GM19043 (cell line): ENCODE measurements around the gene MGAT5.
"Not testable (repeated sequence)": the region's sequence is repeated elsewhere in the genome, so short reads cannot be mapped to it uniquely, and the experiment has no call there.

Experiments used
- ATAC-seq: cut with Tn5 transposase; IDR thresholded peaks from one replicate; pipeline ENCODE4 v1.9.1; 2021; ENCODE audit warnings: low read depth; ENCODE audit not compliant: unreplicated experiment

MGAT5 gene

DNA sequence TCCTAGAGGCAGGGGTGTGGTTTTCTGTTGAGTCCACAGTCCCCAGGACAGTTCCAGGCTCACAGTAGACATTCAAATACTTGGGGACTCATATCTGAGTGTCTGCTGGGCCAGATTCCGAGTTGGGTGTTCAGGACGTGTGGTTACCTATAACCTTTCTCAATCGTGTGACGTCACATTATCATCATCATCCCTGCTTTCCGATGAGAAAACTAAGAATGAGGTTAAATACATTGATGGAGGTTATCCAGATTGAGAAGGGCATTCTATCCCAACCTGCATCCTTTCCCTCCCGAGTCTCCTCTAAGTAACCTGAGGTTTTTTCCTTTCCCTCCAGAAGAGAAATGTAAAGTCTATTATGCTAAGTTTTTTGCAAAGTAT, 204.6 kb downstream of the MGAT5 start:
- ATAC-seq = no peak

DNA sequence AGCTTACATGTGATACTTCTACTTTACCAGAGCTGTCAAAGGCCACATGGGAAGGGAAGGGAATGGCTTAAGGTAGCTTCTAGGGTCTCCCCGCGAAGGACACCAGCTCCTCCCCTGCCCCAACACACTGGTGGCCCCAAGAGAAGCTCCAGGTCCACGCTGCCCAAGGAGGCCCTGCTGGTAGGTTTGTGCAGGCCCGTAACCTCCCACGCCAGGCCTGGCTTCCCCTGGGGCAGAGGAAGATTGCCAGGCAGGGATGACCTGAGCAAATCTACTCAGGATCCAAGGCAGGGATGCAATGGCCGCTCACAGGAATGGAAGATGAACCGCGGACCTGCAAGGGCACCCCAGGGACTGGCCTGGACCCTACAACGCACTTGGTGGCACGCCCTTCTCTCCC, 205.1 kb downstream of the MGAT5 start:
- ATAC-seq = no peak

DNA sequence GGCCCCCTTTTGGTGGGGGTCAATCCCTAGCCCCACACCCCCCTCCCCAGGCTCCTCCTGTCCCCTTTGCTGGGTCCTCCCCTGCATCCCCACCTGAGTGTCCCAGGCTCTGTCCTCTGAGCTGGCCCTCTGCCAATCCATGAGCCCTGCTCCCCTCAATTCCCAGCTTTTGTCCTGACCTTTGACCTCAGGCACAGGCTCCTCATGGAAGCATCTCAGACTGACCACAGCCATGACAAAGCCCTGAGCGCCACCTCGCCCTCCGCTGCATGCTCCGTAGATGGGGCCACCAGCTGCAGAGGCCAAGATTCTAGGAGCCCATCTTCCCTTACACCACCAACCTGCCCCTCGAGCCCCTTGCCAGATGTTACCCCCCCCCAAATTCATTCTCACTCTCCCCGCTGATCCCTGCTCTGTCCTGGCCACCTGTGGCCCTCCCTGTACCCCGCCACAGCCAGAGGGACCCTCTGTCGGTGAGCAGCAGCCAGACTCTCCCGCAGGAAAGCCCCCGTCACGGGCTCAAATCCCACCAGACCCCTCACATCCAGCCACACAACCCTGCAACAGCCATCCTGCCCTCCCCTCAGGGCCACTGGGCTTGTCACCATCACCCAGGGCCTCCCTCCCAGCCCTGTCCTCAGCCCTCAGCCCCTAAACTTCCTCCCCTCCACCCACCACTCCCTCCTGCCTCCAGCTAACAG, 206.0 kb downstream of the MGAT5 start:
- ATAC-seq = no peak

DNA sequence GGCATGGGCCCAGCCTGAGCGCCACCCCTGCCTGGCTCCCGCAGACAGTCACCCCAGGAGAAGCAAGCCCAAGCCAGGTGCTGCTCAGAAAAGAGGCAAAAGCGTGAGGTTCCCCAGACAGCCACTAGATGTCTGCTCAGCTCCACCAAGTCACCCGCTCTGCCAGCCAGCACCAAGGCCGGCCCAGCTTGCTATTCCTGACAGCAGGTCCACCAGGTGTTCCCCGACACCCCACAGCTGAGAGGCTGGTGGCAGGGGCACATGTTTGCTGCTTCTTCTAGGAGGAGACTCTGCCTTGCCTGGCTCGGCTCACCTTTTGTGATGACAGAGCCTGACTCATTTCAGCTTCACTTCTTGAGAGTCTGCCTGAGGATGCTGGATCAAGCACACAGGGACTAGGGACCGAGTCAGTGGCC, 206.7 kb downstream of the MGAT5 start:
- ATAC-seq = peak; percentile 77

DNA sequence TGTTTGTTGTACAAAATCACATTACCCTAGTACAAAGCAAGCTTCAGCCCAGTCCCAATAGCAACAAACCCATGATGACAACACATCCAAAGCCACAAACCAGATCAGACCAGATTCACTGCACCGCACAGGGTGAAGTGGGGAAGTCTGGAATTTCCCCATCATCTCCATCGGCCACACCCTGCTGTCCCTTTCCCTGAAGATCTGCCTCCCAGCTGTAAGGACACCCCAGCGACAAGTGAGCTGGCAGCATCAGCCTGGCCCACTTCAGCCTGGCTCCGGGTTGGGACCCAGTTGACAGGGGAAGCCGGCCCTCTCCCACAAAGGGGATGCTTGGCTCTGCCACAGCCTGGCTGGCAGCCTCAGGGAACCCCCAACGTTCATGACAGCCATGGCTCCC, 207.6 kb downstream of the MGAT5 start:
- ATAC-seq = no peak

DNA sequence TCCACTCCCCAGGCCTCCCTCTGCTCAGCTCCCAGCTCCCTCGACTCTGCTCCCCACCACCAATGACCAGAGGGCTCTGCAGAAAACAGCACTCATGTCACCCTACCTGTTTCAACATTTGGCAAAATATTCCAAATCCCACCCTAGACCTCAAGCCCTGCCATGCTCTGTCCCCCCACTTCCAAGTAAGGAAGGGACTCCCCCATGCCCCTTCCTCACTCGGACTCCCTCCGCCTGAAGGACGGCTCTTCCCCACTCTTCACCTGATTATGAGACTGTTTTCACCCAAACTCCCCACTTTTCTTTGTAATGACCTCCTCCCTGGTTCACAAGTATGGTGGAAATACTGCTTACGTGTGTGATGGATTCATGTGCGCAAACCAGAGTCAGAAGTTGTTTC, 208.4 kb downstream of the MGAT5 start:
- ATAC-seq = no peak

DNA sequence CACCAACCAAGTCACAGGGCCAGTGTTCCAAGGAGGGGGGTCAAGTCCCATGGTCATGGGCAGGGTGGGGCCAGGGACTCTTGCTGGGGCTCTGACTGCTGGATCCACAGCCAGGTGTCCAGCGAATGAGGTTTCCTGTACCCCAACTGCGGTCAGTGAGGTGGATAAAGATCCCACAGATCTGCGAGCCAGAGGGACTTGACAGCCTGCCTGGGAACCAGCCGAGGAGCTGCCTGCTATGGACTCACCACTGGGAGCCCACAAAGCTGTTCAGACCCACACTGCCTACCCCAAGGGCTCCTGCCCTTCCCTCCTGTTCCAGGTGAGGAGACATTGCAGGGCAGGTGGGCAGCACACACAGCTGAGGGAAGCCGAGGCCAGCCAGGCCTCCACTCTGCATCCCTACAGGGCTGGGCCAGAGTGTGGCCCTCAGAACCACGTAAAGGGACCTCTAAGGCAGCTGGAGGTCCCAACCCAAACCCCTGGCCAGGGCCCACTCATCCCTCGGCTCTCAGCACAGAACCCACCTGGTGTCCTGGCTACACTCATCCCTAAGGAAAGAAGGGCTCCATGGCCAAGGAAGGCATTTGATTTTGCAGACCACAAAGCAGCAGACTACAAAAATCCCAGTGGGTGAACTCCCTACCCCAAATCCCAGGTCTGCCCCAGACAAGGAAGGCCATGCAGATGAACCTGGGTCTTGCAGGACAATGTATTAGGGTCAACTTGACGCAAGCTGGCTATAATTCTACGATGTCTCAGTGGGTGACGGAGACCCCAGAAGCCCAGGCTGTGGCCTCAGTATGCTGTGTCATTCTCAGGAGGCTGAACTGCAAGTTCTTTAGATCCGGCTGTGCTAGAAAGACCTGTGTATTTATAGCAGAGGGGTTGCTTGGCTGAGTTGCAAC, 209.2 kb downstream of the MGAT5 start:
- no peak for ATAC-seq

DNA sequence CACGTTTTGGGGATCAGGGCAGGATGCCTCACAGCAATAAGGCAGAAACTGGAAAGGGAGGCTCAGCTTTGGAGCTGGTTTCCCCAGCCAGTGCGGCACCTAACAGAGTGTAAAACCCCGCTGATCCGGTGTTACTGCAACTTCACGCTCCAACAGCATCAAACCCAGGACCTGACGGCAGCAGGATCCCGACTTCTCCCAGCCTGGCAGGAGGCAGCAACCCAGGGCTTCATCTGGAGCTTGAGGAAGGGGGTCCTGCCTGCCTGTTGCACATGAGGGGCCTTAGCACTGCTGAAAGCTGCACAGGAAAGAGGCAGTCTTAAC, 209.8 kb downstream of the MGAT5 start:
- no peak for ATAC-seq

DNA sequence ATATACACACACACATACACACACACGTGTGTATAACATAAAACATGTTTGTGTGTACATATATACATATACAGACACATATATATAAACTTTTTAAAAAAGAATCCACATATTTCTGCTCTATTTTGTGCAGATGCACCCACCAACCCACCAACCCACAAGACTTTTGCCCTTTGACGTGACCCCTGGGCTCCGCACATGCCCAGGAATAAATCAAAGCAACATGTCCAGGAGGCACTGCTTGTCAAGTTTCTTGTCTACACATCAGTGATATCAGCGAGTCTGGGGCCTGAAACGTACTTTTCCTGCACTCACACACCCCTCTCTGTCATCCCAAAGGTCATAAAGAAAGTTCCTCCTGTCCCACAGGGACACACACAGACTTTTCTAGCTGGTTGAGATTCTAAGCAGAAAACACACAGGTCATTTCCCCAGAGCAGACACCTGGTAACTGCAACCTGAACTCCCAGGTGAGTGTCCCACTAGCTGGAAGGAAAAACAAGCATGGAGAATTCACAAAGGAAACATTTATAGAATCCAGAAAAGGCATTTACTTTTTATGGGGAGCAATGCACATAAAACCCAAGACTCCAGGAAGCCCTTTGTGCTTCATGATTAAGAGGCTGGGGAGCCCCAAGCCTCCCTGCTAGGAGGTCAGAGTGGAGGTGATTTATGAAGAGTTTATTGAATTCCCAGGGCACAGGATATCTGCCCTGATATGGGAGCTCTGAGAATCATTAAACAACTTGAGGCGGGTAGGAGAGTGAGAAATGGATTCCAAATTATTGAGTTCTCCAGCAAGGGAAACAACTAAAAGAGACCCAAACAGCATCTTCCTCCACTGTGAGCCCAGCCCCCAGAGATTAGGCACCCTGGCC, 211.6 kb downstream of the MGAT5 start:
- ATAC-seq = no peak

DNA sequence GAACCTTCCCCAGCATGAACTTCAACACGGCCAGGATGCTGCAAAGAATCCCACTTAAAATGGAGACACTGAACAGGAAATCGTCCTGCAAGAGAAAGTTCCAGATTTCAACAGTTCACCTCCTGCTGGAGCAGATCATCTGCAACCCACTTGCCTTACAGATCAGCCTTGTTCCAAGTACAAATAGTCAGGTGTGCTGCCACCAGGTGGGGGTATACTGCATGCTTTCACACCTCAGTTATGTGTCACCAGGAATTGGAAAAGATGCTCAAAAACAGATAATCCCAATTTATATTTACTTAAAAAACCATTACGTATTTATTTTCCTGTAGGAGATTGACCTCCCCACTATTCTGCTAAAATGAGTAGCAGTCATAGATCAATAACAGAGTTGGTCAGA, 212.3 kb downstream of the MGAT5 start:
- no peak for ATAC-seq

DNA sequence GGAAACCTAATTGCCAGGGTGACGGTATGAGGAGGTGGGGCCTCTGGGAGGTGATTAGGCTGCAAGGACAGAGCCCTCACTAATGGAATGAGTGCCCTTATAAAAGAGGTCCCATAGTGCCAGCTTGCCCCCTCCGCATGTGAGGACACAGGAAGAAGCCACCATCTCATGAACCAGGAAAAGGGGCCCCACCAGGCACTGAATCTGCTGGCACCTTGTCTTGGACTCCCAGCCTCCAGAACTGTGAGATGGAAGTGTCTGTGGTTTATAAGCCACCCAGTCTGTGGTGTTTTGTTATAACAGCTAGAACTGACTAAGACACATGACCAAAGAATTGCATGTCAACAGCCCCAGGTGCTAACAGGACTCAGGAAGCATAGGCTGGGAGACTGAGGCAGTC, 214.3 kb downstream of the MGAT5 start:
- ATAC-seq = no peak

DNA sequence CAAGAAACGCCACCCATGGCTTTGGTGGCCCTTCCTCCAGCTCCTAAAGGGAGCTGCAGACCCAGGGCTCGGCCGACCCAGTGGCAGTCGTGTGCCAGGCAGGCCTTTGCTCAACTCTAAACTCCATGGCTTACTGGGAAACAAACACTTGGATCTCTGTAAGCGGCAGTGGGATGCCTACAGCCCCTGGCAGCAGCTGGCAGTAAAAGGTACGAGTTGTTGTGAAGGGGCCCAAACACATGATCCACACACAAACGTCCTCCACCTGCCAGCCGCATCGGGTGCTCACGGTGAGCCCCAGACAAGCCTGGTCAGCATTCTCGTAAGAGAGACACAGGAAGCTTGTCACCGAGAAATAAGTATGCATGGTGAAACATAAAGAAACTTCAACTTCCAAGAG, 214.9 kb downstream of the MGAT5 start:
- ATAC-seq = no peak

DNA sequence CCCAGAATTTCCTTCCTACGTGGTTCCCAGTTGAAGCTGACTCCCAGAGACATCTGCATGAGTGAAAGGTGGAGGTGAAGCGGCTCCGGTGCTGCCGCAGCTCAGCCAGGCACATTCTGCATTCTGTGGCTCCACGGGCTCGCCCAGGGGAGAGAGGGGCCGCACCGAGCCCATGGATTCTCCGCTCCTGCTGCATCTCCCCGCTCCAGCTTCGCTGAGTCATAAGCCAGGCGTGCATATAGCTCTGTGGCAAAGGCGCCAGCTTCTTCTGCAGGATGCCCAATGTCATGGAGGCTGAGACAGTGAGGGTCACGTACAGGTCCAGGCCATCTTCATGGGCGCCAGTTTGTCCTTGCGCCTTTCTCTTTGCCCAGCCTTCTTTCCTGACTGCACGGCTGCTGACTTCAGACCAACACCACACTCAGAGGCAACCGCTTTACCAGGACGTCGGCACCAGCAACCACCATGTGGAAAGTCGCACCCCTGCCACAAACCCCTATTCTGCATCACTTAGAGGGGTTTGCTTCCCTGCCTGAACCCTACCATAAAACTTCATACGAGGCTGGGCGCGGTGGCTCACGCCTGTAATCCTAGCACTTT, 215.7 kb downstream of the MGAT5 start:
- ATAC-seq = no peak

DNA sequence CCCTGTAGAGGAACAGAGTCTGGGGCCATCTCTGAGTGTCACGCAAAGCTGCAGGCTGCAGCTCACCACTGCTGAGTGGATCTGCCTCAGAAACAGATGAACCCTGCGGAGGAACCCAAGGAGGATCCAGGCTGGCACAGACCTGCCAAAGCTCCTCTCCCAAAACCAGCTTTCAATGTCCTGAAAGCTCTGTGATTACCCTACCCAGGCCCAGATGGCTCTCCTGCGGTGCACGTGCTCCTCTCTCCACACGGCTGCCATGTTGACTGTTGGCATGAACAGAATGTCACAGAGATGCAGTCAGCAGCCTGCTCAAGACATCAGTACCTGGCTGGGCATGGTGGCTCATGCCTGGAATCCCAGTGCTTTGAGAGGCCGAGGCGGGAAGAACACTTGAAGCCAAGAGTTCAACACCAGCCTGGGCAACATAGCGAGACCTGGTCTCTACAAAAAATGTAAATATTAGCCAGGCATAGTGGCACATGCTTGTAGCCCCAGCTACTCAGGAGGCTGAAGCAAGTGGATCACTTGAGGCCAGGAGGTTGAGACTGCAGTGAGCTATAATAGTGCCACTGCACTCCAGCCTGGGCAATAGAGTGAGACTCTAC, 216.8 kb downstream of the MGAT5 start:
- no peak for ATAC-seq

DNA sequence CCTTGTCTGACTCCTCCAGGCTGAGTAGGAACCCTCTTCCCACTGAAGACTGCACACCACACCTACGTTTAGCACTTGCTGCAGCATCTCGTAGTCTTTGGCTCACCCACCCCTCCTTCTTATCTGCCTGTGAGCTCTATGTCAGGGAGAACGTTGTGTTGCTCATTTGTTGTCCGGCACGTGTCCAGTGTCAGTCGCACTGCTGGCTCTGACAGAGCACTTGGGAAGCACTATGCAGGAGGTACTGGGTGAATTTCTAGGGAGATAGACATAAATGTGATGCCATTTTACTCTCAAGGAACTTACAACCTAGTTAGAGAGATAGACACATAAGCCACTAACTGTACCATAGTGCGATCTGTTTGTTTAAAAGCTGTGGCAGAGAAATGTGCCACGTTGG, 223.1 kb downstream of the MGAT5 start:
- ATAC-seq = not testable (repeated sequence)

DNA sequence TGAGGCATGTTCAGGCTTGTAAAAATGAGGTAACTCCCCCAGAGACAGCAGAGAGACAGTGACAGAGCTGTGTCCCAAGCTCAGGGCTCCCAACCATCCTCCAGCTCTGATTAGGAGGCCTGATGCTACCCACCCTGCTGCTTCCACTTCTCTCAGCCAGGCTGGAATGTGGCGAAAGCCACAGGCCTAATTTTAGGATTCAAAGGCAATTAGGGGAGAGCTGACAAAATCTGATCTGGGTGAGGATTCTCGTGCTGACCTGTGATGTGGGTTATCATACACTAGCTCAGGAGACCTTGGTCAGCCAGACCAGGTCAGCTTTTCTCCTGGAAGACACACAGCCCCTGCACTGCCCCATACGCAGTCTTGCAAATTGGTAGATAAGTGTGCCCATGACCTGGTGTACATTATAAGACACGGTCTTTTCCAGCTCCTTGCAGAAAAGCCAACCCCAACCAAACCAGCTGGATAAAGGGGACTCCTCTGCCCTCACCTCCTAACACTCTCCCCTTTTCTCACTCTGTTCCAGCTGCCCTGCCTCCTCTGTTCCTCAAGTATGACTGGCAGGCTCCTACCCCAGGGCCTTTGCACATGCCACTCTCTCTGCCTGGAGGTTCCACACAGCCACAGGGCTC, 225.9 kb downstream of the MGAT5 start:
- ATAC-seq = no peak

DNA sequence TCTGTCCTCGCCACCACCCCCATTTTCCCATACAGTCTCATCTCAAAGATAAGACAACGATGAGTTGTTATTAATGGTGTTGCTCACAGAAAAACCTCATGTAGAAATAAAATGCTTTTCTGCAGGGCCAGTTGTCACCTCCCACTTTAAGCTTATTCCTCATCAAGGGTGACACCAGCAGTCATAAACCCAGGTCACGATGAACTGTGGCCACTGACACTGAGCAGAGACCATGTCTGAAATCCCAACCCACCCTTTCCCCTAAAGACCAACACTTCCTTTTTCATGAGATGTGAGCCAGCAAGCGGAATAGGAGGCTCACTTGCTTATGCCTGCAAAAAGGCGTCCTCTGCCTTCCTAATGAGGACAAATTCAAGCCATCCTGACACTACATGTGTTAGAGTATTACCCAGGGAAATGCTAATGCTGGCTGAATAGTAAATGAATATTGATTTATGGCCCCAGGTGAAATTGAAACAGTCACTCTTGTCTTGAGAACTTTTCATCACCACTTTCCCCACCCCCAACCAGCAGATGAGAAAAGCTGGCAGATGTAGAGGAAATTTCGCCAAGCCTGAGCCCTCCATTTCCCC, 228.4 kb downstream of the MGAT5 start:
- ATAC-seq = no peak

DNA sequence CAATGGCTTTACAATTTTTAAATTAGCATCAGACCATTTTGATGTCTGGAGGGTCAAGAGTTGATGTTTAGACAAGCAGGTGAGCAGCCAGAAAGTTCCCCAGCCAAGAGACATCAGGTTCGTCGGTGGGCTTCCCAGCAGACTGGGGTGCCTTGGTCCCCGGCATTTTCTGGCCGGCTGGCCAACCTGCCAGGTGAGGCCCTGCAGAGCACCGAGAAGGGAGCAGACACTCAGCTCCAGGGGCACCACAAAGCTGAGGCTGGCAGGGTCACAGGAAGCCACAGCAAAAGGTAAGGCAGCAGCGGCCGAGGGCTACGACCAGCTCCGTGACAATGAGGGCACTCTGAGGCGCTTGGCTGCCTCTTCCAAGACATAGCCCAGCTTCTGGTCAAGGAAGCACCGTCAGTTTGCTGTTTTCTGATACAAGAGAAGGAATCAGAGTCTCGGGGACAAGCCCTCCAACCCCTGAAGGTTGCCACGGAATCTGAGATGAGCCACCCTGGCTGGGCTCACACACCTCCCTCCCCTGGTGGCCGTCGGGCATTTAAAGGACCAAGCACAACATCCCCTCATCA, 229.0 kb downstream of the MGAT5 start:
- ATAC-seq = no peak

DNA sequence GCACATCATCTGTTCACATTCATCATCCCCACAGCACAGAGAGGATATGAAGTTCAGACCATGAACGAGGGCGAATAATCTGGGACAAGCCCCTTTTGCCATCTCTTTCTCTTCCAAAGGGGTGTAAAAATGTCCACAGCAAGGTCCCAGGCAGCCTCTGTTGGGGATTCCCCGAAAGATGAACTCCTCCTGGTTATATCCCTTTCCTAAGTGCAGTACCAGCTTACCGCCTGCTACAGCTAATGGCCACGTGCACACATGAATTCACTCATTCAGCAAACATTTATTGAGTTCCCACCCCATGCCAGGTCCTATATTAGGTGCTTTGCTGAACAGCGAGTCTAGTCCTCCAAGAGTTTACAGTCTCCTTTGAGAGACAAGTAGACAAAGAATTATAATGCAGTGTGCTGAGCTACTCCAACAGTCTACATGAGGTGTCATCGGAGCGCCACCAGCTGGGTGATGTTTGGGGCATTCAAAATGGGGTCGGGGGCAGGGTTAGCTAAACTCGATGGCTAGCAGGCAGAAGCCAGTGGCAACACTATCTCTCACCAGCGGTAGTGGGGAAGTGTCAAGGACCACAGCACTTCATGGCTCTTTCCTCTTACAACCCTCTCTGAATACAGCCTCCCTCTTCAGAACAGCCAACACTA, 236.0 kb downstream of the MGAT5 start:
- ATAC-seq = no peak
